ENCODE results near the gene BICD1. TPM values are rescaled to one million over a fixed set of nuclear protein-coding genes. Genes with fewer than 3 reads are reported as not detected.

The BICD1 gene
- polyA plus RNA-seq, 1 experiment, result 7.9 TPM

DNA sequence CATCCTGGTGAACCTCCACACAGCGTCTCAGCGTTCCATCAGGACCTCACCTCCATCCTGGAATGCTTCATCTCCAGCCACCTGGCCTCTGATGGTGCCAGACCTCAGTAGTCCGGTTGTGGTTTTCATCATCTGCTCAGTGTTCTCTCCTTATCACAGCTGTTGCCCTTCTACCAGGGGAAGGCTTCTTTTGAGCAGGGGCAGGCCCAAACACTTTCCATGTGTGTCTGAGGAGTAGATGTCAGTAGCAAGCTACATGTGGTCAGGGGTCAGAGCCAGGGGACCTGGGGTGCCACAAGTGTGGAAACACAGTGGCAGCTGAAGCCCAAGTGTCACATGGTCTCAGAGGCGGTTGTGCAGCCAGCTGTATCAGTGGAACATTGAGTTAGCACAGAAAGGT is 262.6 kb downstream of the BICD1 start:
- POLR2A ChIA-PET, result no interaction called here
- Histone ChIP-seq H3K4me3 (ENCODE audit: low read depth, low read length) (no peak overlapping the region), H3K27me3 (ENCODE audit: control insufficient read depth, insufficient read depth, low read length) (no peaks in the 10 kb centered on the region), H3K36me3 (ENCODE audit: control insufficient read depth, insufficient read depth, low read length) (peaks cover 3% of the 10 kb centered on the region; the same call in 1 of the 2 replicates)
- TF ChIP-seq, protein P1, sequence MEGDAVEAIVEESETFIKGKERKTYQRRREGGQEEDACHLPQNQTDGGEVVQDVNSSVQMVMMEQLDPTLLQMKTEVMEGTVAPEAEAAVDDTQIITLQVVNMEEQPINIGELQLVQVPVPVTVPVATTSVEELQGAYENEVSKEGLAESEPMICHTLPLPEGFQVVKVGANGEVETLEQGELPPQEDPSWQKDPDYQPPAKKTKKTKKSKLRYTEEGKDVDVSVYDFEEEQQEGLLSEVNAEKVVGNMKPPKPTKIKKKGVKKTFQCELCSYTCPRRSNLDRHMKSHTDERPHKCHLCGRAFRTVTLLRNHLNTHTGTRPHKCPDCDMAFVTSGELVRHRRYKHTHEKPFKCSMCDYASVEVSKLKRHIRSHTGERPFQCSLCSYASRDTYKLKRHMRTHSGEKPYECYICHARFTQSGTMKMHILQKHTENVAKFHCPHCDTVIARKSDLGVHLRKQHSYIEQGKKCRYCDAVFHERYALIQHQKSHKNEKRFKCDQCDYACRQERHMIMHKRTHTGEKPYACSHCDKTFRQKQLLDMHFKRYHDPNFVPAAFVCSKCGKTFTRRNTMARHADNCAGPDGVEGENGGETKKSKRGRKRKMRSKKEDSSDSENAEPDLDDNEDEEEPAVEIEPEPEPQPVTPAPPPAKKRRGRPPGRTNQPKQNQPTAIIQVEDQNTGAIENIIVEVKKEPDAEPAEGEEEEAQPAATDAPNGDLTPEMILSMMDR (IDR thresholded peaks at IDR 0.05; ENCODE audit: insufficient read depth, low read depth, low read length), result no peak
- no peak for DNase-seq (ENCODE audit: low read depth)
- CTCF ChIA-PET, result interaction anchor here (1.0 to 1.5 kb wide), 3 partner anchors 87 to 302 kb away, joined by 3 to 4 read pairs (median 3); no protein-coding TSS in a partner anchor

DNA sequence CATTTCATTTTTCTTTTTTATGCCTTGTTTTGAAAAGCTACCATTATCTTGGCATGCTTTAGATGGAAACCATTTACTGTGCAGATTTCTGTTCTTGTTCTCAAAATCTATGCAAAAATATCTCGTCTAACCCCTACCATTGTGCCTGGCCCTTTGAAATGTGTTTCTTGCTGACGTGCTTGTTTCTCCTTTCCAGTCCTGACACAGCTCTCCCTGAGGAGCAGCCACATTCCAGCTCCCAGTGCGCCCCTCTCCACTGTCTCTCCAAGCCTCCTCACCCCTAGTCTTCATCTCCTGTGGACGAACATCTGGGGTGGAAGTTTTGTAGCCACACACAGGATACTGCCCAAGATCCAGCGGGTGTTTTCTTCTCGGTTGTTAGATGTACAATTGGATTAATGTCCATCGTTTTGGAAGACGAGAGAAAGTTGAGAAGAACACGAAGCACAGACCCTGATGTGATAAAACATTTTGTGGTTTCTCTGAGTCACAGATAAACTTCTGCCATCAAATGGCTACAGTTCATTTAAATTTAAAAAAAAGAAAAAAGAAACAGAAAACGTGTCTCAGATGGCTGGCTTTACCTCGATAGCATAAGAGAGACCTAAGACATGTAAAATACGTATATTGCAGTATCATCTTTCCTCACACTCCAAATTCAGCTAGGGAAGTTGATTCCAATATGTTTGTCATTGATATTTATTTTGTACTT is 270.9 kb downstream of the BICD1 start:
- DNase-seq (ENCODE audit: low read depth), result no peak
- Histone ChIP-seq H3K4me3 (ENCODE audit: low read depth, low read length) (no peak overlapping the region), H3K36me3 (ENCODE audit: control insufficient read depth, insufficient read depth, low read length) (no peaks in the 10 kb centered on the region), H3K27me3 (ENCODE audit: control insufficient read depth, insufficient read depth, low read length) (no peaks in the 10 kb centered on the region)
- TF ChIP-seq, protein P1 (IDR thresholded peaks at IDR 0.05; ENCODE audit: insufficient read depth, low read depth, low read length), result no peak
- ChIA-PET CTCF (interaction anchor here (0.8 to 2.6 kb wide), 4 partner anchors 9 to 378 kb away, joined by 3 to 8 read pairs (median 4); partner anchors contain the start of gene YARS2), POLR2A (interaction anchor here (0.6 kb wide), 1 partner anchor 353 kb away, joined by 3 read pairs; no protein-coding TSS in a partner anchor)

DNA sequence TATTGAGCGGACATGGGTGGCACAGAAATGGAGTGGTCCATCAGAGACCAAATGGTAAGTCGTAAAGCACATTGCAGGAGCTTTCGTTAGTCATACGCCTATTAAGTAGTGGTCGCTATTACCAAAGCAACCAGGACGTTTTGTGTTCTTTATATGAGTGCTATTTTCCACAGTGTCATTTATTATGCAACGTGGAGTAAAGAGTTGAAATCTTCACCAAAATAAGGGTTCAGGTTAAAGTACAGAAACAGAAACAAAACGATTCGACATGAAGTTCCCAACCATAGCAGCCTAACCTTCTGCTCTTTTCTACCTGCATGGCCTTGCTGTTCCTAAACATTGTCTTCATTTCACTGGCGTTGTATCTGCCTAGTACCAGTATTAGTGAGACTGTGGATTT is 272.6 kb downstream of the BICD1 start:
- ChIA-PET POLR2A (no interaction called here), CTCF (interaction anchor here (0.8 to 2.6 kb wide), 3 partner anchors 14 to 293 kb away, joined by 3 to 8 read pairs (median 4); no protein-coding TSS in a partner anchor)
- Histone ChIP-seq H3K36me3 (ENCODE audit: control insufficient read depth, insufficient read depth, low read length) (no peaks in the 10 kb centered on the region), H3K4me3 (ENCODE audit: low read depth, low read length) (no peak overlapping the region), H3K27me3 (ENCODE audit: control insufficient read depth, insufficient read depth, low read length) (no peaks in the 10 kb centered on the region)
- no peak for DNase-seq (ENCODE audit: low read depth)
- TF ChIP-seq, protein P1 (IDR thresholded peaks at IDR 0.05; ENCODE audit: insufficient read depth, low read depth, low read length), result no peak

DNA sequence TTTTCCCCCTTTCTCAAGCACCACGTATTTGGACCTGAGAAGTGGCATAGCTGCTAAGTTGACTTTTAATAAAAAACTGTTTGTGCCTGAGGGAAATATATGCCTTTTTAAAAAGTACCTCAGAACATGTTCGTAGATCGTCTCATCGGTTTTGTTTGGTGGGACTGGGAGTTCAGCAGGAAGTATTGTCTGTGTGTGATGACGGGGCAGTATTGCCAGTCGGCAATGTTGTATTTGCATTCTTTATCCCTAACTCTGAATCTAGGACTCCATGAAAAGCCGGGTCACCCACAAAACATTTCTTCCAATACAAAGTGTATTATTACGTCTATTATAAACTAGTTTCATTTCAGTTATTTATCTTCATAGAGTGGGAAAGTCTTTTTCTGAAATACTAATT is 273.0 kb downstream of the BICD1 start:
- no peak for DNase-seq (ENCODE audit: low read depth)
- no peaks in the 10 kb centered on the region for H3K27me3 ChIP-seq (ENCODE audit: control insufficient read depth, insufficient read depth, low read length)
- H3K4me3 ChIP-seq (ENCODE audit: low read depth, low read length), result no peak overlapping the region
- TF ChIP-seq, protein P1 (IDR thresholded peaks at IDR 0.05; ENCODE audit: insufficient read depth, low read depth, low read length), result no peak
- no peaks in the 10 kb centered on the region for H3K36me3 ChIP-seq (ENCODE audit: control insufficient read depth, insufficient read depth, low read length)
- CTCF ChIA-PET, result interaction anchor here (1.2 kb wide), 1 partner anchor 292 kb away, joined by 4 read pairs; no protein-coding TSS in a partner anchor
- POLR2A ChIA-PET, result no interaction called here

DNA sequence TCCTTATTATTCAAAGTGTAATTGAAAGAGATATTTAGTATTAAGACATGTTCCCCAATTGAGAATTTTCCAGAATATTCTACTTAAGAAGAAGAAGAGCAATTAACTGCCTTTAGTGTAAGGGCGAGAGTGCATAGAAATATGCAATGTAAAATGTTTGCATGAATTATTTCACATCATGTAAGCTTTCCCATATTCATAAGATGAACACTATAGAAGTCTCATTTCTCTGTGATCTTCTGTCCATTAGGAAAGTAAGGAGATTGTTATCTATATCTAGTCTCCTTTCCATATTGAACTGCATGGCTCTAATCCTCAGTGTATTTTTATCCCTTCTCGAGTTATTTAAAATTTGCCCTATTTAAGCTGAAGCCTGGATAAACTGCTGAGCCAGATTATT is 275.6 kb downstream of the BICD1 start:
- DNase-seq (ENCODE audit: low read depth), result no peak
- no peaks in the 10 kb centered on the region for H3K27me3 ChIP-seq (ENCODE audit: control insufficient read depth, insufficient read depth, low read length)
- POLR2A ChIA-PET, result no interaction called here
- CTCF ChIA-PET, result interaction anchor here (1.7 kb wide), 1 partner anchor 16 kb away, joined by 4 read pairs; no protein-coding TSS in a partner anchor
- no peak overlapping the region for H3K4me3 ChIP-seq (ENCODE audit: low read depth, low read length)
- H3K36me3 ChIP-seq (ENCODE audit: control insufficient read depth, insufficient read depth, low read length), result no peaks in the 10 kb centered on the region
- TF ChIP-seq, protein P1 (IDR thresholded peaks at IDR 0.05; ENCODE audit: insufficient read depth, low read depth, low read length), result no peak
